KBM-7 (cell line): ENCODE measurements around the gene VILL.

Experiments
- DNase-seq: peaks from one replicate; pipeline ENCODE4 v3.0.0-alpha.2; 2015
- in situ Hi-C: fragments of 300-500 bp; cut with MboI; formaldehyde crosslinking; loops from 2 replicates; pipeline ENCODE4 v1.14.3; 2020; ENCODE audit warnings: low sequenced_read_pairs, low pct_unique_long_range_greater_than_20kb, mixed read lengths

Gene VILL

DNA sequence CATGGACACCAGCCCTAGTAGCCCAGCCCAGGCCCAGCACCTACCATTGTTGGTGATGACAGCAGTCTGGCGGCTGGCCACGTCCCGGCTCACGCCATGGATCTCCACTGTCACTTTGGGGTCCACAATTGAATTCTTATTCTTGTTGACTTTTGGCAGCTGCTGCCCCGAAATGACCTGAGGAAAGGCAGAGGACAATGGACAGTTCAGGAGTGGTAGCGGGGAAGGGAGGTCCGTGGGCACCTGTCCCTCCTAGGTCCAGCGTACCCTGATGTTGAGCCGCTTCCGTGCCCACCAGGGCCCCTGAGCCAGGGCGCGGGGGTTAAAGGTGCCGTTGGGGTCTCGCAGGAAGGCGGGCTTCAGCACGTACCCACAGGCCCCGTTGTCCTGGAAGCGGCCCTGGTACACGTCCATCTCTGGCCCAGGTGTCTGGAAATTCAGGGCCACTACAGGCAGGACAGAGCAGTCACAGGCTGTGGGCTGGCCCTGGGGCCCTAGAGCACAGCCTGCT lies 17.7 kb downstream of the VILL start:
- in situ Hi-C loops, result no loop called here
- DNase-seq, result no peak

DNA sequence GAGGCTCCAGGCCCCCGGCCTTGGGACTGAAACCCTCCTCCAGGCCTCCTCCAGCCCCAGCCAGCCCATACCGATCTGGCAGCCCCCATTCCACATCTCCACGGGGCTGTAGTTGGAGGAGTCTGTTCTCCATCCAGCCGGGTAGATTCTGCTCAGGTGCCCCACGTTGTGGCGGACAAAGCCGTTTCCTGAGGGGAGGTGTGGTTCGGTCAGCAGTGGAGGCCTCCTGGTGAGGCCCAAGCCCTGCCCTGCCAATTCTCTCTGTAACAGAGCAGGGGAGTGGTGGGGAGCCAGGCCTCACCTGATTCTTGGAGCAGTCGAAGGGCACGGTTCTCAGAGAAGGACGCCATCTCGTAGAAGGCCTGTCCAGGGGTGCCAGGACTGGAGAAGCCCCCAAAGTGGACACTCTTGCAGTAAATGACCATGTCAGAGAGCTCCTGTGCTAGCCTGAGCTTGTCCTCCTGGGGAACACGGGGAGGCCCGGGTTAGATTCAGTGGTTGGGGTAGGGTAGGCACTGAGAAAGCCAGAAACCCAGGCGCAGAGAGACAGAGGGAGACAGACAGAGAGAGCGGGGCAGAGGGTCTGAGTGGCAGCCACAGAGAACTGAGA lies 18.5 kb downstream of the VILL start:
- in situ Hi-C loops, result no loop called here
- no peak for DNase-seq

DNA sequence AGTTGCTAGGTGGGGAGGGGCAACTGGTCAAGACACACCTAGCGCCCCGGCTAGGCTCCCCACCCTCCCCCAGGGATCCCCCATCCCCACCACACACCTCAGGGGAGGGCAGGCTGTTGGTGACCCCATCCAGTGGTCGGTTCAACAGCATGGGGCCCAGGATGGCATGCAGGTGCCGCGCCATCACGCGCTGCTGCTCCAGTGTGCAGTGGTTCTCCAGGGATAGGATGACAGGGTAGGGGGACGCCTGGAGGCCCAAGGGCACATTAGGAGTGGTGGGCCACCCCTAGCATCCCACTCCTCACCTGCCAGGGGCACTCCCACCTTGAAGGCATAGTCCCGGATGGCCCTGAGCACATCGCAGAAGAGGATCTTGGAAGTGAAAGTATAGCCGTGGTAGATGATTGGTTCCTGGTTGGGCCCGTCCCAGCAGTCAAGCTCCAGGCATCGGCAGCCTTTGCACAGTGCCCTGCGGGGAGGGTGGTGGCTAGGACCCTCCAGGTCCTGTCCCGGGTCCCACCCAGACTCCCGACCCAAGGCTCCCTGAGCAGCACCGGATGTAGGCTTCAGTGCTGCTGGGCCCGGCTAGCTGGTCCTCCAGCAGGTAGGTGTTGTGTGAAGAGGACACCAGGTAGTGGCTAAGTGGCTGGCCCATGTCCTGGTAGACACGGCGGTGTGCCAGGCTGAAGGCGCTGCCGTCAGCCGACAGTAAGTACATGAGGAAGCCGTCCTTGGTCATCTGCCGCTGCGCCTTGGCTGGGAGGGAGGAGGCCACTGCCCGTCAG lies 19.4 kb downstream of the VILL start:
- DNase-seq, result no peak
- in situ Hi-C loops, result no loop called here

DNA sequence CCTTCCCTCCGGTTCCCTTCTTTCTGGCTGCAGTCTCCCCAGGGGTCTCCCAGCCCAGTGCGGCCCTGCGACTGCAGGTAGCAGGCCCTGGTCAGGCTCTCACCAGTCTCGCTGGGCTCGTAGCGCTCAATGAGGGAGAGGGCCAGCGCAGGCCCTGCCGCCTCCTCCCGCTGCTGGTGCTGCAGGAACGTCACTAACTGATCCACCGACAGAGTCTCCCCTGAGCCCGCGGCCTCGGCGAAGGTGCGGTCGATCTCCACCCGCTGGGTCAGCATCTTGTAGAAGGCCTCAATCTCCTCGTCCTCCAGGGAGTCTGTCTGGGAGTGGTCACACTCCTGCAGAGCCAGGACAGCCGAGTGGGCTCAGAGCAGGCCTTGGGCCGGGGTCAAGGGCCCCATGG lies 20.5 kb downstream of the VILL start:
- no peak for DNase-seq
- in situ Hi-C loops, result no loop called here

DNA sequence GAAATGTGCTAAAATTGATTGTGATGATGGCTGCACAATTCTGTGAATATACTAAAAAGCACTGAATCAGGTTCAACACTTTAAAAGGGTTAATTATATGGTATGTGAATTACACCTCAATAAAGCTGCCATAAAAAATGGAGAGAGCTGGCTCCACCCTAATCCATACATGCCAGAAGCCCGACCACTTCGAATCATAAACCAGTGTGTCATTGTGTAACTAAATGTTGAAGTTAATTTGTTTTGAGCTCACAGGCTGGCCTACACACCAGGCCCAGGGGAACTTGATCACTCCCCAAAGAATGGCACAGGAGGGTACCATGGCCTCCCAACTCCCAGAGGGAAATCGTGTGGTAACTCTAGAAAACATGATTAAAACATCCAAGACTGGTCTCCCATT lies 24.9 kb downstream of the VILL start:
- no peak for DNase-seq
- in situ Hi-C loops, result no loop called here

DNA sequence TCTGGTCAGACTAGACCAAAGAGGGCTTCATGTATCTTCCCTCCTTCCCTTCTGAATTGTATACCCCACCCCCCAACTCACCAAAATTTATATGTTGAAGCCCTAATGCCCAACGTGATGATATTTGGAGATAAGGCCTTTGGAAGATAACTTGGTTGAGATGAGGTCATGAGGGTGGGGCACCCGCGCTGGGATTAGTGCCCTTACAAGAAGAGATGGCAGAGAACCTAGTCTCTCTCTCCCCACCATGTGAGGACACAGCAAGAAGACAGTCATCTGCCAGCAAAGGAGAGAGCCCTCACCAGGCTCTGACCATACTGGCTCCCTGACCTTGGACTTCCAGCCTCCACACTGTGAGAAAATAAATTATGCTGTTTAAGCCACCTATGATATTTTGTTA lies 25.4 kb downstream of the VILL start:
- no peak for DNase-seq
- in situ Hi-C loops, result no loop called here

DNA sequence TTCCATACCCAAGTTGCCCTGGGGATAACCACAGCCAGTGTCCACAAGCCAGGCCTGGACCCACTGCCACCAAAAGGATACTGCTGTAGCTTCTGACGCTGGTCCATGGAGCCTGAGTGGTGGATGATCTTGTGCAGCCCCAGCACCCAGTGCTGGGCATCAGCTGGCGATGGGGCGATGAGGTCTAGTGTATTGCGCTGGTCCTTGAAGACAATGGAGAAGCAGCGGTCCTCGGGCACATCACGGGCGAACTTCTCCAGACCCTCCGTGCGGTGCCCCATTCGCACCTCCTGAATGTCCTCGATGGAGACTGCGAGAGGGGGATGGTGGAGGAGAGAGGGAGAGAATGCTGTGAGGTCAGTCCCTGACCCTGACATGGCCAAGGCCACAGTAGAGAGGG lies 25.8 kb downstream of the VILL start:
- in situ Hi-C loops, result no loop called here
- DNase-seq, result no peak

DNA sequence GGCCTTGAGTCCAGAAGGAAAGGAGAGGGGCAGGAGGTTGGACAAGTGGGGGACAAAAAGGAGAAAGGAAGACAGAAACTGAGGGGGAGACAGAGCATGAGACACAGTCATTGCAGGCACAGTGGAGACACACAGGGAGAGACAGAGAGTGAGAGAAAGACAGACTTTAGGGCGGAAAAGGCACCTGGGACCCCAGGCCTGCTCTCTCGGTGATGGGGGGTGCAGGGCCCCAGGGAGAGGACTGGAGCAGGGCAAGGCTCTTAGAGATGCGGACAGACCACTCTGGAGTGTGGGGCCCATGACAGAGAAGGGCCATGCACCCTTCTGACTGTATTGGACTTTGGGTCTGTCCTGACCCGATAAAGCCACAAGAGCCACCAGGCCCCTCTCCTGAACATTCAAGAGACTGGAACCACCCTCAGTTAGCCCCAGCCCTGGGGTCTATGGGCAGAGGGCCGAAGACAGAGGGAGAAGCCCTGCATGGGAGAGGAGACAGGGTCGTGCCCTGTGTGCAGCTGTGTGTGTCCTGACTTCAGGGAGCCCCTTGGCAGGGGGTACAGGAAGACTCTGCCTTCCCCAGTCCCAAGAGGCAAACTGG lies 26.4 kb downstream of the VILL start:
- no peak for DNase-seq
- in situ Hi-C loops, result no loop called here

DNA sequence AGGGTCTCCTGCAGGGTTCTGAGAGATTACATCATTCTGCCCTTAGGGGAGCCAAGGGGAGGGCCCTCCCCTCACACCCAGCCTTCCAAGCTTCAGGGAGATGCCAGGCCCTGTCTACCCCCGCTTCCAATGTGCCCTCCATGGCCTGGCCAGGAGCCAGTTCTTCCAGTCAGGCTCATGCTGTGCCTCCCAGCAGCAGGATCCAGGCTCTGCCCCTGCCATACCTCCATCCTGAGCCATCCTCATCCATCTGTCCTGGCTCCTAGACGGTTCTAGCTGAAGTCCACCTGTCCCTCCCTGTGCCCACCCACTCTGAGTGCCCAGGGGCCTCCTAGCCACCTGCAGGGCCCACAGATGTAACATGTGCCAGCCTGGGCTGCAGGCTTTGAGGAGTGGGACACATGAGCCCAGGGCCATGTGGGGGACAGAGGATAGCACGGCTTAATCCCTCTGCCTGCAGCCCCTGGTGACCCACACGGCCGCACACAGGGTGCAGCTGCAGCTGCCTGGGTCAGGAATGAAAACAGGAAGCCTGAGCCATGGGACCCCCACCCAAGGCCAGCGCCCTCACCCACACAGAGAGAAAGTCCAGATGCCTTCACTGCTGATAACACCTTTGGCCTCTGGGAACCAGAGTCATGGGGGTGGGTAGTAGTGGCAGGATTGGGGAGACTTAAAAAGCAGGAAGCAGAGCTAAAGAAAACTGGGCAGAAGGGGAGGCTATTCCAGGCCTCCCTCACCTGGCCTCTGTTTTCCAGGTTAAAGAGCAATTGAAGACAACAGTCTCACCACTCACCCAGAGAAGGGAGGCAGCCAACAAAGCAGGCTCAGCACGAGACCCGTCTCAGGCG lies 27.1 kb downstream of the VILL start:
- in situ Hi-C loops, result no loop called here
- no peak for DNase-seq

DNA sequence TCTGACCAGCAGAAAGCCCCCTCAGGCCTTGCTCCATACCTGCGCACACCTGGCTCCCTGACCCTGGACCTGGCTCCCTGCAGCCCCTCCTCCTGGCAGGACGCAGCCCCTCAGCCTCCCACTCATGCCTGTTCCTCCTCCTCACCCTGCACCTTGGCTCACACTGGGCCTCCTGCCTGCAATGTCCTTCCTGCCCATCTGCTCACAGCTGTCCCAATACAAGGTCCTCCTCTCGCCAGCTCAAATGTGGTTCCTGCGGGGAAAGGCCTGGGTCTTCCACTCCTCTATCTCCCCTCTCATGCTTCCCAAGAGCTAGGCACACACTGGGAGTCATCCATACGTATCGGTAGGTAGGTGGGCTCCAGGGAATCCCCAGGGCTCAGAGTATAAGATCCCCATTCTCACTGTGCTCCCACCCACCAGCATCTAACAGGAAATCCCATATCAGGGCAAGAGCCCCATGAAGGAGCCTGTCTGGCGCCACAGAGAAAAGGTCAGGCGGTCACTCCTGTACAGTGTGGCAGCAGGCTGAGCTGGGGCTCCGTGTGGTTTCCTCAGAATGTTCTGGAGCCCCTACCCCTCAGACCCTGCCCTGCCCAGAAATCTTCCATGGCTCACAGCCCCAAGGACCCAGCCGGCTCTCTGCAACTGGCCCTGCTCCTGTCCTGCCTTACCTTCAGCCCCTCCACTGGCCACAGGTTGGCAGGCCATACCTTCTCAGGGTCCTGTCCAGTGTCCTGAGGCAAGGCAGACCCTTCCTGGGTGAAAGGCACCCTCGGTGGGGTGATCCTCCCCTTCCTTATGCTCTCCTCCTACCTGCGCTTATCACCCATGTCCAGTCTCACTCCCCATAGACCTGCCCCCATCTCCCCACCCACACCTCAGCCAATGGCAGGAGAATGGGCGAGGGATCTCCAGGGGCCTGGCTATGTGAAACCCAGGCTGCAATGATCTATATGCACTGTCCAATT lies 28.0 kb downstream of the VILL start:
- in situ Hi-C loops, result no loop called here
- no peak for DNase-seq

DNA sequence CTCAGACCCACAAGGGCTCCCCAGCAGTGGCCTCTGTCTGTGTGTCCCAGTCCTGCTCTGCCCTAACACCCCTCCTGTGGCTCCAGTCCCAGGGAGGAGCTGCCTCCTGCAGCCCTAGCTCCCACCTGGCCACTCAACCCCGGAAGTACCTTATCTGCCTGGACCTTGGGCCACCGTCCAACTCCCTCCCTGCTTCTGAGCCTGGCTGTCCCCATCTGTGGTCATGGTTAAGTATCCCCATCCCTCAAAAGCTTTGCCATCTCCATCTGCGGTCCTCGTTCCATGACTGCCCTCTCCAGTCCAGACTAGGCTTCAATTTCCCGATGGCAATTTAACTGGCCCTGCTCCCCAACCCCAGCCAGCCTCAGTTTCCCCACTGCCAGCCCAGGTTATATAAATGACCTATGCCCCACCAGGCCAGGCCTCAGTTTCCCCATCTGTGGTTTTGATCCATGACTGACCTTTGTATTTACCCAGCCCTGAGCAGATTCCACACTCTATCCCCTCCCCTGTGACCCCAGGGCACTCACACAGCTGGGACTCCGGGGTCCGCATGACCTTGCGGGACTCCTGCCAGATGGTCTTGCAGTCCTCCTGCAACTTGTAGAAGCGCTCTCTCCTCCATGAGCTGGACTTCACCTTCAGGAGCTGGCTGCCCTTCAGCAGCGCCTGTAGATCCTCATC lies 29.2 kb downstream of the VILL start:
- in situ Hi-C loops, result no loop called here
- no peak for DNase-seq

DNA sequence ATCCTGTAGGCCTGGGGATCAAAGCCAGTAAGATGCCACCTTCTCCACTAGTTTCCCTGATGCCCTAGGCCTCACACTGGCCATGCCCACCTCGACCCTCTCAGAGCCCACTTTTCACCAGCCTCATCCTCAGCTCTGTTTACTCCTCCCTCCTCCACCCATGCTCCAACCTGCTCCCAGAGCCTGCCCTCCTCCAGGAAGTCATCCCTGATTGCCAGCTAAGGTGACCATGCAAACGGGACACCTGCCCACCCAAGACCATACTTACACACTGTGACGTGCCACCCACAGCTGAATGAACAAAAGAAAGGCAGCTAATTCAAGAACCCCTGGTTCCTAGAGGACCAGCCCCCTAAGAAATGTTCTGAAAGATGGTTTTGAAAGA lies 29.7 kb downstream of the VILL start:
- no peak for DNase-seq
- in situ Hi-C loops, result no loop called here

DNA sequence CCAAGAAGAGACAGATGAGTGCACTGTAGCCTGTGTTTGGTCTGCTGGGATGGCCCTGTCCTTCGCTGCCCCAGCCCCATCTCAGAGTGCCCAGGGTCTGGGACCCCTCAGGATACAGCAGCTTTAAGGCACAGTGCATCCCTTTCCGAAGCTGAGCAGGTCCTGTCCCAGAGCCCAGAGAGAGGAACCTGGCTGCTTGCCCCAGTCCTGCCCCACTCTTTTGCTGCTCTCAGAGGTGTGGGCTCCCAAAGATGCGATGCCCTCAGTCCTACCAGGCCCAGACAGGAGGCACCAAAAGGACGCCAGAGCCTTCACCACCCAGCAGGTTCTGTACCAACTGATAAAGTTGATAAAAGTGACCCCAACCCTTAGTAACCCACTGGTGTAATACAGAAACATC lies 30.6 kb downstream of the VILL start:
- in situ Hi-C loops, result no loop called here
- no peak for DNase-seq

DNA sequence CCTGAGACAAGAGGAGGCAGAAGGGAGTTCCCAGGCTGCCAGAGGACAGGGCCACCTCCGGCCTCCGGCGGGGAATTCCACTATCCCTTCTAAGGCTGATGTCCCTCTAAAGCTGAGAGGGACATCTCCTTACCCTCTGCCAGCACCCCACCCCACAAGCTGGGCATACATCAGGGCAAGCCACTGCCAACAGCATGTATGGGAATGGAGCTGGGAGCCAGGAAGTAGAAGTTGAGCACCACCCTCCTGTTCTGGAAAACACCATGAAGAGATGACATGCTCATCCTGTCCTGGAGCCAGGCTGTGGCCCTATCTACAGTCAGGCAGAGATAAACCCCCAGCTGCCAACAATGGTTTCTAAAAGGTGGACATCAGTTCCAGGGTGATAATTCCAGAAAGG lies 31.7 kb downstream of the VILL start:
- in situ Hi-C loops, result no loop called here
- DNase-seq, result no peak

DNA sequence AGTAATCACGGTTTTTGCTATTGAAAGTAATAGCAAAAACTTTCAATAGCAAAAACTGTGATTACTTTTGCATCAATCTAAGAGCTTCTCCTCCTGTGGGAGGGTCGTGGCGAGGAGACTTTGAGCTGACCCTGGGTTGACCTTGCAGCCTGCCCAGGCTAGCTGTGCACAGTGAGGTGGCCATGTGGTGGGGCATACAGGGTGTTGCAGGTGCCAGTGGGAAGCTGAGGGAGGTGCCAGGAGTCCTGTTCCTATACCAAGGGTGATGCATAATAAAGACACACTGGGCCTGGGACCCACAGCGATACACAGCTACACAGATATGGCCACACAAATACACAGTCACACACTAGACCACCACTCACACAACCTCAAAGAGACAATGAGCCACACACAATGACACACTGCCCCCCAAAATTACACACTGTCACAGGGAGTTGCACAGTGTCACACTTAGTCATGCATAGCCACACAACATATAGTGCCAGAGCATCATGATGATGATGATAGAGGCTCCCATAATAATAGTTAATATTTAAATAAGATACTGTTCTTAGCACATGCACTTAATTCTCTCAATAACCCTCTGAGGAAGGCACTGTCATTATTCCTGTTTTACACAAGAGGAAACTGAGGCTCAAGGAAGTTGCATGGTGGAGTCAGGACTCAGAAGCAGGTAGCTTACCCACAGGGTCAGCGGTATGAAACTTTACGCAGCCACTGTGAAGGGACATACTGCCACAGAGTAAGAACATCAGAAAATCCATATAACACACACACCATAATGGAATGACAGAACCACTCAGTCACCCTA lies 32.5 kb downstream of the VILL start:
- in situ Hi-C loops, result no loop called here

DNA sequence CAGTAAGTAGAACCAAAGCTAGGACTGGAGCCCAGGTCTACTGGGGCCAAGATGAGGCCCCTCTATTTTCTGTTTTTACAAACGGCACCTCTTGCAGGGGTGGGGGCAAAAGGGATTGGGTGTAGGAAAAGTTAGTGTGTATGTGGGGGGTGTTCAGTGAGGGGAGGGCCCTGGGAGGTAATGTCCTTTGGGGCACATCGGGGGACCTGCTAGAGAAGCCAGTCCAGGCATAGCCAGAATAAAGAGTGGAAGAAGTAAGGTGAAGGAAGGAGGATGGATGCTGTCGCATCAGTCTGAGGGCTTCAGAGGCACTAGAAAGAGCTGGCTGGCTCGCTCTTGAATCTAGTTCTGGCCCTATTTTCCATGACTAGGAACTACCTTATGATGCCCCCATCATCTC lies 36.3 kb downstream of the VILL start:
- in situ Hi-C loops, result no loop called here
- DNase-seq, result no peak

More for the DNA sequence above, 32.5 kb downstream of the VILL start:
- no peak for DNase-seq
